H1 (cell line): ENCODE data around the gene SUOX. TPM values are rescaled to one million over a fixed set of nuclear protein-coding genes. Genes with fewer than 3 reads are reported as not detected.

ENCODE experiments used
- CTCF ChIA-PET: fragments of 300-600 bp; sonication (Branson Sonifier 250); formaldehyde crosslinking; loops from one replicate; lab custom pipeline; 2021; ENCODE audit not compliant: partially characterized antibody; lab: Charles Lee
- POLR2A ChIA-PET: fragments of 300-600 bp; sonication (Branson Sonifier 250); formaldehyde crosslinking; loops from one replicate; lab custom pipeline; 2021; ENCODE audit warnings: inconsistent platforms; ENCODE audit not compliant: partially characterized antibody; lab: Charles Lee
- DNase-seq, 2 experiments: peaks; one replicate each; pipeline versions ENCODE4 v3.0.0 to v3.0.0-alpha.2; 2010 to 2022; ENCODE audit warnings: low spot score in 2 of 2, low read depth in 1 of 2, mixed read lengths in 1 of 2
- FAIRE-seq: peaks from 2 replicates; lab custom pipeline; 2011; peaks lifted over from hg19 to GRCh38; lab: Jason Lieb, UNC
- H2AFZ ChIP-seq: 2 replicates; pipeline ENCODE4 v1.8.1; 2012; ENCODE audit warnings: low read length, inconsistent platforms
- H2AK5ac ChIP-seq: 2 replicates; pipeline ENCODE4 v1.6.1; 2013; ENCODE audit warnings: low read depth, low read length
- H2BK120ac ChIP-seq: replicated peaks from 2 replicates; pipeline ENCODE3; 2013; ENCODE audit warnings: low read depth, low read length, inconsistent platforms
- H2BK12ac ChIP-seq: 2 replicates; pipeline ENCODE4 v1.6.1; 2013; ENCODE audit warnings: low read depth, low read length
- H2BK15ac ChIP-seq: 2 replicates; pipeline ENCODE4 v1.6.1; 2013; ENCODE audit warnings: low read length
- H2BK20ac ChIP-seq: 2 replicates; pipeline ENCODE4 v1.6.1; 2013; ENCODE audit warnings: low read length
- H2BK5ac ChIP-seq: 2 replicates; pipeline ENCODE4 v1.6.1; 2013; ENCODE audit warnings: low read depth, low read length
- H3K14ac ChIP-seq: 2 replicates; pipeline ENCODE4 v1.6.1; 2013; ENCODE audit warnings: inconsistent platforms; ENCODE audit not compliant: insufficient read length
- H3K18ac ChIP-seq: 2 replicates; pipeline ENCODE4 v1.6.1; 2013; ENCODE audit warnings: low read length; ENCODE audit errors: extremely low read depth
- H3K23ac ChIP-seq: 2 replicates; pipeline ENCODE4 v1.6.1; 2013; ENCODE audit warnings: inconsistent platforms; ENCODE audit not compliant: insufficient read length
- H3K23me2 ChIP-seq: 2 replicates; pipeline ENCODE4 v1.6.1; 2013; ENCODE audit warnings: low read depth, low read length
- H3K27ac ChIP-seq: 2 replicates; pipeline ENCODE4 v1.6.1; 2011; ENCODE audit warnings: low read depth, low read length, inconsistent platforms
- H3K27me3 ChIP-seq, 4 experiments: replicated peaks in 1 of 4; 1 replicate in 1 of 4; 2 replicates in 3 of 4; pipeline versions ENCODE4 v1.6.1 to v1.8.1; 2011 to 2013; ENCODE audit warnings: low read length in 3 of 4, mild to moderate bottlenecking in 3 of 4, inconsistent platforms in 2 of 4, mixed read lengths in 2 of 4, moderate library complexity in 1 of 4; ENCODE audit not compliant: control insufficient read depth in 3 of 4, insufficient read depth in 3 of 4; ENCODE audit errors: extremely low read depth in 1 of 4
- H3K36me3 ChIP-seq, 4 experiments: 2 replicates each; pipeline versions ENCODE4 v1.6.1 to v1.8.1; 2011 to 2013; ENCODE audit warnings: mild to moderate bottlenecking in 4 of 4, low read length in 3 of 4, moderate library complexity in 2 of 4, control low read depth in 1 of 4, inconsistent platforms in 1 of 4; ENCODE audit not compliant: insufficient read depth in 4 of 4, control insufficient read depth in 2 of 4
- H3K4ac ChIP-seq: replicated peaks from 2 replicates; pipeline ENCODE3; 2013; ENCODE audit warnings: low read length, low read depth, mixed read lengths, inconsistent platforms; ENCODE audit not compliant: insufficient read length
- H3K4me1 ChIP-seq, 4 experiments: replicated peaks in 1 of 4; 1 replicate in 1 of 4; 2 replicates in 3 of 4; pipeline versions ENCODE4 v1.6.1 to v1.8.1; 2011 to 2013; ENCODE audit warnings: low read length in 3 of 4, inconsistent platforms in 2 of 4, mixed read lengths in 1 of 4; ENCODE audit not compliant: insufficient read depth in 4 of 4, control insufficient read depth in 3 of 4
- H3K4me2 ChIP-seq, 2 experiments: 2 replicates each; pipeline versions ENCODE4 v1.6.1 to v1.8.1; 2011 to 2013; ENCODE audit warnings: low read depth in 2 of 2, low read length in 2 of 2, control low read depth in 1 of 2, inconsistent platforms in 1 of 2, mild to moderate bottlenecking in 1 of 2; ENCODE audit not compliant: insufficient read depth in 1 of 2
- H3K4me3 ChIP-seq, 4 experiments: fragments of 200-600, 300-600 bp in 1 of 4; sonication (generic), shearing (Covaris generic), sonication (Bioruptor Twin) in 1 of 4; 2 replicates each; pipeline versions ENCODE4 v1.5.1 to v1.8.1; 2011 to 2016; ENCODE audit warnings: low read length in 4 of 4, low read depth in 3 of 4, control low read depth in 2 of 4, inconsistent platforms in 2 of 4, mild to moderate bottlenecking in 2 of 4, mixed read lengths in 1 of 4, moderate library complexity in 1 of 4; ENCODE audit not compliant: insufficient read depth in 2 of 4; ENCODE audit errors: extremely low read depth in 1 of 4
- H3K56ac ChIP-seq: replicated peaks from 2 replicates; pipeline ENCODE3; 2013; ENCODE audit warnings: low read depth, mild to moderate bottlenecking, mixed read lengths, low read length, inconsistent platforms; ENCODE audit not compliant: insufficient read length
- H3K79me1 ChIP-seq: 2 replicates; pipeline ENCODE4 v1.6.1; 2013; ENCODE audit warnings: low read depth, low read length, control low read depth
- H3K79me2 ChIP-seq, 2 experiments: 2 replicates each; pipeline versions ENCODE4 v1.6.1 to v1.8.1; 2012 to 2013; ENCODE audit warnings: low read length in 2 of 2, mild to moderate bottlenecking in 2 of 2, inconsistent platforms in 1 of 2; ENCODE audit not compliant: insufficient read depth in 2 of 2, control insufficient read depth in 1 of 2
- H3K9ac ChIP-seq, 4 experiments: replicated peaks in 1 of 4; 1 replicate in 1 of 4; 2 replicates in 3 of 4; pipeline versions ENCODE4 v1.6.1 to v1.8.1; 2011 to 2013; ENCODE audit warnings: low read depth in 3 of 4, low read length in 3 of 4, control low read depth in 2 of 4, mild to moderate bottlenecking in 2 of 4, moderate library complexity in 2 of 4, inconsistent platforms in 1 of 4; ENCODE audit errors: extremely low read depth in 1 of 4
- H3K9me3 ChIP-seq, 2 experiments: 2 replicates each; pipeline versions ENCODE4 v1.6.1 to v1.8.1; 2012 to 2013; ENCODE audit warnings: mild to moderate bottlenecking in 2 of 2, moderate library complexity in 2 of 2, control low read depth in 1 of 2, inconsistent platforms in 1 of 2, low read depth in 1 of 2, low read length in 1 of 2, mixed read lengths in 1 of 2; ENCODE audit not compliant: insufficient read depth in 2 of 2
- H4K20me1 ChIP-seq, 2 experiments: replicated peaks in 1 of 2; 2 replicates each; pipeline versions ENCODE3 to v1.8.1; 2011 to 2013; ENCODE audit warnings: inconsistent platforms in 2 of 2, low read length in 2 of 2, mild to moderate bottlenecking in 1 of 2; ENCODE audit not compliant: insufficient read depth in 2 of 2, control insufficient read depth in 1 of 2
- H4K5ac ChIP-seq: 2 replicates; pipeline ENCODE4 v1.6.1; 2013; ENCODE audit warnings: low read length, low read depth, mixed read lengths, inconsistent platforms; ENCODE audit not compliant: insufficient read length
- H4K8ac ChIP-seq: 2 replicates; pipeline ENCODE4 v1.8.0; 2013; ENCODE audit warnings: mild to moderate bottlenecking, moderate library complexity, low read length, inconsistent platforms; ENCODE audit not compliant: insufficient read depth; ENCODE audit errors: extremely low read depth
- H4K91ac ChIP-seq: replicated peaks from 2 replicates; pipeline ENCODE3; 2013; ENCODE audit warnings: low read length, mixed read lengths, inconsistent platforms; ENCODE audit not compliant: insufficient read length
- HDAC2 ChIP-seq, 2 experiments: fragments of 300-600 bp in 1 of 2; sonication (generic) in 1 of 2; IDR thresholded peaks; 2 replicates each; pipeline ENCODE4 v1.6.1; 2011 to 2012; ENCODE audit warnings: low read depth in 2 of 2, low read length in 2 of 2, mild to moderate bottlenecking in 2 of 2, moderate library complexity in 2 of 2, borderline replicate concordance in 1 of 2, inconsistent platforms in 1 of 2
- JUN ChIP-seq: IDR thresholded peaks from 2 replicates; pipeline ENCODE4 v1.6.1; 2011; ENCODE audit warnings: low read depth, mild to moderate bottlenecking, improper control_type of control experiment, low read length
- PHF8 ChIP-seq: fragments of 200-600 bp; sonication (generic); conservative IDR thresholded peaks from 2 replicates; pipeline ENCODE4 v1.7.1; 2012; ENCODE audit warnings: low read depth, mild to moderate bottlenecking, inconsistent platforms, low read length, moderate library complexity
- POLR2A ChIP-seq, 2 experiments: IDR thresholded peaks; 1 replicate in 1 of 2; 2 replicates in 1 of 2; pipeline ENCODE4 v1.6.1; 2011; ENCODE audit warnings: low read depth in 2 of 2, low read length in 2 of 2, mild to moderate bottlenecking in 2 of 2; ENCODE audit errors: control extremely low read depth in 1 of 2
- POLR2AphosphoS5 ChIP-seq: IDR thresholded peaks from 2 replicates; pipeline ENCODE4 v1.6.1; 2011; ENCODE audit warnings: low read depth, low read length
- RFX5 ChIP-seq: IDR thresholded peaks from 2 replicates; pipeline ENCODE4 v1.6.1; 2011; ENCODE audit warnings: low read depth, low read length, improper control_type of control experiment, borderline replicate concordance
- WGBS, 2 experiments: shearing (Covaris generic) in 1 of 2; methylation state at CpG; one replicate each; pipeline versions ENCODE4 v1.1.6 to v1.1.7; 2013 to 2015; ENCODE audit warnings: low lambda C conversion rate in 2 of 2, mixed read lengths in 2 of 2, inconsistent platforms in 1 of 2, low coverage in 1 of 2, missing lambda C conversion rate in 1 of 2; ENCODE audit not compliant: insufficient replicate concordance in 2 of 2, insufficient coverage in 1 of 2, insufficient read length in 1 of 2; ENCODE audit errors: extremely low coverage in 1 of 2, missing lambda C conversion rate in 1 of 2; 5-methylcytosine and 5-hydroxymethylcytosine counted together
- polyA plus RNA-seq, 7 experiments: library from polyadenylated mRNA; depleted of rRNA in 3 of 7; stranded (reverse) in 5 of 7; unstranded in 2 of 7; fragments of >200 nt in 5 of 7; fragments of 200-250 nt in 2 of 7; gene quantifications; 1 replicate in 5 of 7; 2 replicates in 1 of 7; 4 replicates in 1 of 7; pipeline versions ENCODE4 v1.2.1 to v1.2.3, GENCODE V29; 2011 to 2013; ENCODE audit warnings: missing spikeins in 2 of 7, mixed read lengths in 2 of 7
- total RNA-seq: library from RNA; stranded (reverse); fragmentation: NEBNext Ultra II Directional; extraction: Animal tissue kit (Norgen Biotek cat#: 25700); gene quantifications from 2 replicates; pipeline ENCODE4 v1.2.1, GENCODE V29; 2021

Gene SUOX
- total and polyA plus RNA-seq, 2 of the 8 experiments (the other 6 are each of a cell fraction or from before 2014, with no cell fraction given) = 22.5 to 31.3 TPM

GRCh38 chr12:56046027-56046780 is 49.1 kb downstream of the SUOX start:
- H2AK5ac ChIP-seq = no peak overlapping the region
- H3K9ac ChIP-seq = no peak overlapping the region
- peaks cover 0 to 12% (median 2%) of the 10 kb centered on the region in 4 experiments; a peak in 4 of 7 replicates for H3K4me1 ChIP-seq
- H3K56ac ChIP-seq = no peak overlapping the region
- peaks cover 7% of the 10 kb centered on the region for H3K23me2 ChIP-seq
- peak overlapping the region; percentile 52; the same call in 1 of the 2 replicates for H2BK5ac ChIP-seq
- FAIRE-seq = no peak
- CTCF ChIA-PET = interaction anchor here (0.6 to 2.5 kb wide), 18 partner anchors 9 to 296 kb away, joined by 3 to 13 read pairs (median 4); partner anchors contain the start of genes ERBB3, PA2G4 and SUOX
- peak overlapping the region; percentile 81; the same call in 1 of the 2 replicates for H2BK15ac ChIP-seq
- peaks cover 0 to 4% of the 10 kb centered on the region in 2 experiments for H4K20me1 ChIP-seq
- H3K18ac ChIP-seq = no peak overlapping the region; the same call in 1 of the 2 replicates
- no peak overlapping the region for H2BK20ac ChIP-seq
- 0 out of 2 replicates have a peak overlapping the region, but pooled peaks have one; percentile 39 for H2BK12ac ChIP-seq
- peaks cover 13 to 30% (median 21%) of the 10 kb centered on the region in 4 experiments for H3K36me3 ChIP-seq
- H3K4me2 ChIP-seq = no peak overlapping the region
- peak overlapping the region; percentile 40; the same call in 1 of the 2 replicates for H3K27ac ChIP-seq
- H3K4ac ChIP-seq = no peak overlapping the region
- H3K4me3 ChIP-seq = no peak overlapping the region
- H2BK120ac ChIP-seq = no peak overlapping the region
- no peak overlapping the region for H4K5ac ChIP-seq
- no peak overlapping the region for H4K8ac ChIP-seq
- no peaks in the 10 kb centered on the region for H3K9me3 ChIP-seq
- no peak overlapping the region for H3K23ac ChIP-seq
- no peak overlapping the region for H2AFZ ChIP-seq
- WGBS, 2 experiments = 86% methylated on average over 9 of the region's 9 CpGs; no CpG with 5 or more reads in 1 of the 2 experiments
- H3K27me3 ChIP-seq = no peaks in the 10 kb centered on the region
- no peak for DNase-seq
- no peak overlapping the region for H4K91ac ChIP-seq
- peaks cover 6 to 19% of the 10 kb centered on the region in 2 experiments for H3K79me2 ChIP-seq
- no peak overlapping the region for H3K14ac ChIP-seq
- POLR2A ChIA-PET = interaction anchor here (0.6 to 5.4 kb wide), 35 partner anchors 9 to 1391 kb away, joined by 3 to 73 read pairs (median 6); partner anchors contain the start of genes DNAJC14, ERBB3, ESYT1 and IKZF4
- peaks cover 3% of the 10 kb centered on the region; the same call in 1 of the 2 replicates for H3K79me1 ChIP-seq
- TF ChIP-seq POLR2A (IDR thresholded peaks at IDR 0.05; ENCODE audit: control extremely low read depth in 1 of 2, low read depth in 2 of 2, low read length in 2 of 2) (peak in 1 of 2 experiments; percentile 57; a peak in 1 of 3 replicates), PHF8 (no peak), RFX5 (no peak), POLR2AphosphoS5 (peak; percentile 71), HDAC2 (IDR thresholded peaks at IDR 0.05; ENCODE audit: borderline replicate concordance in 1 of 2, low read depth in 2 of 2, low read length in 2 of 2) (no peak), JUN (no peak)
